Colonic mucosa (tissue), 4 donors: ENCODE measurements around the gene KRTAP2-4. TPM values are rescaled to one million over a fixed set of nuclear protein-coding genes. Genes with fewer than 3 reads are reported as not detected.
"Not testable (repeated sequence)": the region's sequence is repeated elsewhere in the genome, so short reads cannot be mapped to it uniquely, and the experiment has no call there.

Experiments used
- DNase-seq: peaks from one replicate; pipeline ENCODE4 v3.0.0-alpha.2; 2020
- H3K27ac ChIP-seq: fragments of 200-600 bp; one replicate; pipeline ENCODE4 v1.8.0; 2021
- H3K27me3 ChIP-seq: fragments of 200-600 bp; one replicate; pipeline ENCODE4 v1.8.0; 2021
- H3K36me3 ChIP-seq: fragments of 200-600 bp; one replicate; pipeline ENCODE4 v1.8.0; 2021
- H3K4me1 ChIP-seq: fragments of 200-600 bp; one replicate; pipeline ENCODE4 v1.8.0; 2021; ENCODE audit warnings: mild to moderate bottlenecking
- H3K4me3 ChIP-seq: fragments of 200-600 bp; one replicate; pipeline ENCODE4 v1.8.0; 2021
- H3K9ac ChIP-seq, 2 donors: one replicate each; pipeline ENCODE4 v1.7.0; 2013; ENCODE audit warnings: control low read depth in 2 of 2, low read depth in 2 of 2, low read length in 2 of 2
- H3K9me3 ChIP-seq: fragments of 200-600 bp; one replicate; pipeline ENCODE4 v1.8.0; 2021
- intact Hi-C: fragments of 100-400 bp; cut with DNase I; formaldehyde crosslinking; loops from one replicate; pipeline ENCODE4 v1.14.1; 2022
- total RNA-seq, 2 donors: library from RNA; stranded (reverse); fragmentation: NEBNext Ultra II Directional in 1 of 2; extraction: Animal tissue kit (Norgen Biotek cat#: 25700) in 1 of 2; gene quantifications; one replicate each; pipeline ENCODE4 v1.2.1, GENCODE V29; 2021
- TF ChIP-seq, protein P1 (sequence below): fragments of 200-600 bp; IDR thresholded peaks from one replicate; pipeline ENCODE4 v1.8.0; 2022; ENCODE audit warnings: antibody characterized with exemption, mild to moderate bottlenecking
- donor health status: healthy.
- donor health status: DM: no; HTN: no; CAD: no.
- donor health status: DM: no; HTN: no; CAD: no.

Gene KRTAP2-4
- total RNA-seq, 2 donors from 2014 or later = not detected

- TF ChIP-seq, protein P1, sequence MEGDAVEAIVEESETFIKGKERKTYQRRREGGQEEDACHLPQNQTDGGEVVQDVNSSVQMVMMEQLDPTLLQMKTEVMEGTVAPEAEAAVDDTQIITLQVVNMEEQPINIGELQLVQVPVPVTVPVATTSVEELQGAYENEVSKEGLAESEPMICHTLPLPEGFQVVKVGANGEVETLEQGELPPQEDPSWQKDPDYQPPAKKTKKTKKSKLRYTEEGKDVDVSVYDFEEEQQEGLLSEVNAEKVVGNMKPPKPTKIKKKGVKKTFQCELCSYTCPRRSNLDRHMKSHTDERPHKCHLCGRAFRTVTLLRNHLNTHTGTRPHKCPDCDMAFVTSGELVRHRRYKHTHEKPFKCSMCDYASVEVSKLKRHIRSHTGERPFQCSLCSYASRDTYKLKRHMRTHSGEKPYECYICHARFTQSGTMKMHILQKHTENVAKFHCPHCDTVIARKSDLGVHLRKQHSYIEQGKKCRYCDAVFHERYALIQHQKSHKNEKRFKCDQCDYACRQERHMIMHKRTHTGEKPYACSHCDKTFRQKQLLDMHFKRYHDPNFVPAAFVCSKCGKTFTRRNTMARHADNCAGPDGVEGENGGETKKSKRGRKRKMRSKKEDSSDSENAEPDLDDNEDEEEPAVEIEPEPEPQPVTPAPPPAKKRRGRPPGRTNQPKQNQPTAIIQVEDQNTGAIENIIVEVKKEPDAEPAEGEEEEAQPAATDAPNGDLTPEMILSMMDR = no peak
- Histone ChIP-seq H3K9me3 (no peaks in the 10 kb centered on the region), H3K27ac (no peak overlapping the region), H3K27me3 (no peaks in the 10 kb centered on the region), H3K4me3 (no peak overlapping the region), H3K9ac (no peak overlapping the region), H3K4me1 (no peaks in the 10 kb centered on the region), H3K36me3 (no peaks in the 10 kb centered on the region)
- no peak for DNase-seq
- intact Hi-C loops = no loop called here
Observed at GRCh38 chr17:41037853-41038350, 27.8 kb downstream of the KRTAP2-4 start.

GRCh38 chr17:41034346-41034935 lies 31.2 kb downstream of the KRTAP2-4 start, which contains the start of gene KRTAP1-3:
Gene KRTAP1-3, minus strand, starts transcription at chr17:41034874. Its CDS starts 53 bp downstream, at chr17:41034821.
- H3K9me3 ChIP-seq, H3K27ac ChIP-seq, H3K9ac ChIP-seq, H3K36me3 ChIP-seq, DNase-seq, H3K4me1 ChIP-seq, intact Hi-C loops, H3K27me3 ChIP-seq, H3K4me3 ChIP-seq: not testable (repeated sequence)

GRCh38 chr17:41029633-41030245 lies 35.9 kb downstream of the KRTAP2-4 start, which contains the start of gene KRTAP1-4:
Gene KRTAP1-4, minus strand, starts transcription at chr17:41030195. Its CDS starts 117 bp downstream, at chr17:41030078.
- no peak within 1 kb of the TSS for H3K4me3 ChIP-seq
- TF ChIP-seq, protein P1 = no peak
- no peaks in the 10 kb centered on the region for H3K4me1 ChIP-seq
- no peaks in the 10 kb centered on the region for H3K27me3 ChIP-seq
- no peak for DNase-seq
- no peak within 1 kb of the TSS for H3K9ac ChIP-seq
- no peaks in the 10 kb centered on the region for H3K36me3 ChIP-seq
- no peaks in the 10 kb centered on the region for H3K9me3 ChIP-seq
- intact Hi-C loops = no loop called here
- H3K27ac ChIP-seq = no peak within 1 kb of the TSS

DNA sequence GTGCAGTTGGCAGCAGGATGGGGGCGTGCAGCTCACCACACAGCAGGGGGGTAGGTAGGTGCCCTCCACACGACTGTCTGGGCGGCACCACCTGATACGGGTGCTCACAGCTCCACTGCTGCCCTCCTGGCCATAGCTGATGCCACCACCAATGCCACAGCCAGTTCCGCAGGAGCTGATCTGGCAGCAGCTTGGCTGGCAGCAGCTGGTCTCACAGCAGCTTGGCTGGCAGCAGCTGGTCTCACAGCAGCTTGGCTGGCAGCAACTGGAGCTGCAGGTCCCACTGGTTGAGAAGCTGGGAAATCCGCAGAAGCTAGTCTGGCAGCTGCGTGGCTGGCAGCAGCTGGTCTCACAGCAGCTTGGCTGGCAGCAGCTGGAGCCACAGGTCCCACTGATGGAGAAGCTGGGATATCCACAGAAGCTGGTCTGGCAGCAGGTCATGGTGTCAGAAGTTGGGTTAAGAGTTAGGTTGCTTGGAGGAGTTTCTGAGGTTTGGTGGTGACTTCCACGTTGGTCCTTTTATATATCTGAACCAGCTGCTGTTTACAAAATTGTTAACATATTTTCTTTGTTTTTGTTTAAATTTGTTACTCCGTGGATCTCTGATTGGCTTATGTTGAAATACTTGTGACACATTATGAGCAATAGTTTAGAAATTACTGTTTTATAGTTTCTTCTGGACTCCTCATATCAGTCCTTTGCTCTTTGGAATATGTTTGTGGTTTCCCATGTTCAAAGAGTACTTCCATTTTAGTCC lies 38.8 kb downstream of the KRTAP2-4 start, which contains the start of gene KRTAP1-5:
KRTAP1-5 (minus strand) TSS at position 494 of the 757 bp plus-strand sequence; CDS start at position 441, 53 bp downstream.
- Histone ChIP-seq H3K27ac (no peak within 1 kb of the TSS), H3K27me3 (no peaks in the 10 kb centered on the region), H3K4me3 (no peak within 1 kb of the TSS), H3K9ac (no peak within 1 kb of the TSS), H3K4me1 (no peaks in the 10 kb centered on the region), H3K9me3 (no peaks in the 10 kb centered on the region), H3K36me3 (no peaks in the 10 kb centered on the region)
- intact Hi-C loops = no loop called here
- TF ChIP-seq, protein P1 = no peak
- no peak for DNase-seq

DNA sequence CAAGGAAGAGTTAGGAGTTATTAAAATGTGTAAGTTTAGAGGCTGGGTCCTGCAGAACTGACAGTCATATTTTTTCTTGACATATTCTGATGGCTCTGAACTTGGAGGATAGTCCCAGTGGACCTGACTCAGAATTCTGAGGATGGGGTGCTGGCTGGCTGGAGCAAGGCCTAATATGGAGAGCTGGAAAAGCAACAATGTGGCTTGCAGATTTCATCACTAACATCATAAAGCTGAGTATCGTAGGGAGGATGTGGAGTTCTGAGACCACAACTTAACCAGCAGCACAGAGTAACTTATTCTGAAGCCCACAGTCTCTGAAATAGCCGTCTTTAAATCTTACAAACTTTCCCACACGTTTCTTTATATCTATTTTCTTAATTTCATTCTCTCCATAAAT lies 41.0 kb downstream of the KRTAP2-4 start:
- no peak overlapping the region for H3K4me3 ChIP-seq
- no peaks in the 10 kb centered on the region for H3K27me3 ChIP-seq
- no peak overlapping the region for H3K9ac ChIP-seq
- no peaks in the 10 kb centered on the region for H3K4me1 ChIP-seq
- H3K9me3 ChIP-seq = no peaks in the 10 kb centered on the region
- no peak for DNase-seq
- TF ChIP-seq, protein P1 = no peak
- intact Hi-C loops = no loop called here
- no peak overlapping the region for H3K27ac ChIP-seq
- no peaks in the 10 kb centered on the region for H3K36me3 ChIP-seq
